Tibial nerve (tissue), 4 donors: ENCODE data around the gene ASCL5.

Experiments used
- CTCF ChIP-seq, 5 experiments: fragments of 200-600 bp in 3 of 5; fragments of 450-650 bp in 2 of 5; sonication (generic) in 3 of 5; IDR thresholded peaks; one replicate each; pipeline ENCODE4 v1.5.1; 2016 to 2019; ENCODE audit warnings: antibody characterized with exemption in 5 of 5, mild to moderate bottlenecking in 3 of 5, moderate library complexity in 2 of 5
- EP300 ChIP-seq, 2 donors: sonication (generic); formaldehyde crosslinking; IDR thresholded peaks; one replicate each; pipeline ENCODE4 v1.6.1; 2017; ENCODE audit warnings: antibody characterized with exemption in 2 of 2, mild to moderate bottlenecking in 1 of 2
- POLR2A ChIP-seq, 2 donors: fragments of 450-650 bp; IDR thresholded peaks; one replicate each; pipeline ENCODE4 v1.6.1; 2017; ENCODE audit warnings: antibody characterized with exemption in 2 of 2, mild to moderate bottlenecking in 2 of 2, moderate library complexity in 2 of 2

- TF ChIP-seq CTCF (IDR thresholded peaks at IDR 0.05) (no peak), POLR2A (IDR thresholded peaks at IDR 0.05) (no peak), EP300 (IDR thresholded peaks at IDR 0.05) (no peak)
These were observed 29.8 kb downstream of the ASCL5 start for GRCh38 chr1:201096977-201097856.
